ENCODE data around the gene CD200.

DNA sequence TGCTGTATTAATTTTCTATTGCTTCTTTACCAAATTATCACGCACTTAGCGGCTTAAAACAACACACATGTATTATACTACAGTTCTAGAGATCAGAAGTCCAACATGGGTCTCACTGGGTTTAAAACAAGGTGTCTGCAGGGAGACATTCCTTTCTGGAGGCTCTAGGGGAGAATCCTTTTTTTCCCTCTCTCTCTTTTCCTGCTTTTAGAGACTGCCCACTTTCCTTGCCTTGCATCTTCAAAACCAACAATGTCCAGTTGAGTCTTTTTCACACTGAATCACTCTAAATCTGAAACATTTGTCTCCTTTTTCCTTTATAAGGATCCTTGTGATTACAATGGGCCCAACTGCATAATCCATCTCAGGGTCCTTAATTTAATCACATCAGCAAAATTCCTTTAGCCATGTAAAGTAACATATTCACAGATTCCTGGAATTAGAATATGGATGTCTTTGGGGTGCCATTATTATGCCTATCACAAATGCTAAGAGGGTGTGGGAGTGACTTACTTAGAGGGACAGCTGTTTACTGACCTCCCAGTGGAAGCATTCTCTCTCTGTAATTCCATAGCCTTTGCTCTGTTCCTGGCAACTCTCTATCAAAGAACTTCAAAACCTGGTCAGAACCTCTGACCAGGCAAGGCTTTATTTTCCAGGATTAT, 21.8 kb downstream of the CD200 start:
- TF ChIP-seq POLR2A (IDR thresholded peaks at IDR 0.05; ENCODE audit: low read depth, low read length) = no peak
- TF ChIP-seq POLR2AphosphoS5 (IDR thresholded peaks at IDR 0.05; ENCODE audit: low read depth, low read length) = no peak
